Uterus (tissue), 4 donors: ENCODE data around the gene FBXO47. TPM values are rescaled to one million over a fixed set of nuclear protein-coding genes. Genes with fewer than 3 reads are reported as not detected.

ENCODE experiments used
- DNase-seq, 2 donors: peaks; one replicate each; pipeline ENCODE4 v3.0.0-alpha.2; 2019 to 2020
- H3K27ac ChIP-seq, 2 donors: fragments of 200-600 bp; sonication (generic); 1 replicate in 1 of 2; 2 replicates in 1 of 2; pipeline ENCODE4 v1.5.1; 2016 to 2018
- H3K27me3 ChIP-seq, 2 donors: fragments of 200-600 bp; sonication (generic); one replicate each; pipeline ENCODE4 v1.5.1; 2018 to 2019; ENCODE audit warnings: control low read depth in 1 of 2
- H3K36me3 ChIP-seq, 2 donors: fragments of 200-600 bp; sonication (generic); one replicate each; pipeline ENCODE4 v1.5.1; 2019; ENCODE audit warnings: control low read depth in 1 of 2
- H3K4me1 ChIP-seq, 2 donors: fragments of 200-600 bp; sonication (generic); one replicate each; pipeline ENCODE4 v1.5.1; 2018 to 2019; ENCODE audit warnings: control low read depth in 1 of 2
- H3K4me3 ChIP-seq, 2 donors: fragments of 200-600 bp; sonication (generic); 1 replicate in 1 of 2; 2 replicates in 1 of 2; pipeline ENCODE4 v1.5.1; 2018 to 2019; ENCODE audit warnings: mild to moderate bottlenecking in 1 of 2
- H3K9me3 ChIP-seq, 2 donors: fragments of 200-600 bp; sonication (generic); one replicate each; pipeline ENCODE4 v1.5.1; 2019; ENCODE audit warnings: control low read depth in 1 of 2
- POLR2A ChIP-seq, 2 donors: fragments of 450-650 bp; IDR thresholded peaks; one replicate each; pipeline ENCODE4 v1.6.1; 2016; ENCODE audit warnings: antibody characterized with exemption in 2 of 2, mild to moderate bottlenecking in 1 of 2, moderate library complexity in 1 of 2
- intact Hi-C: fragments of 100-400 bp; cut with DNase I; formaldehyde crosslinking; loops from one replicate; pipeline ENCODE4 v1.15.1; 2023; ENCODE audit warnings: low total_unique reads
- microRNA-seq: library from miRNA; unstranded; fragments of <30 nt; microRNA quantifications from one replicate; pipeline ENCODE4, GENCODE V29; 2016; ENCODE audit warnings: borderline microRNAs expressed, borderline replicate concordance
- small RNA-seq: library from RNA; depleted of rRNA; stranded (forward); fragments of <200 nt; gene quantifications from one replicate; pipeline ENCODE3, GENCODE V24; 2016
- total RNA-seq, 4 donors: library from RNA; depleted of rRNA in 3 of 4; stranded (reverse); fragments of >200 nt in 3 of 4; gene quantifications; one replicate each; pipeline versions ENCODE4 v1.1.0 to v1.2.4, GENCODE V29; 2014 to 2023
- TF ChIP-seq, protein P1 (sequence below), 4 experiments: fragments of 200-600 bp in 2 of 4; fragments of 450-650 bp in 2 of 4; sonication (generic) in 2 of 4; IDR thresholded peaks; one replicate each; pipeline ENCODE4 v1.5.1; 2016 to 2019; ENCODE audit warnings: antibody characterized with exemption in 4 of 4, mild to moderate bottlenecking in 2 of 4, moderate library complexity in 1 of 4
- donor health status: DM: yes; HTN: yes; CAD: no.

The FBXO47 gene
- total RNA-seq, 4 donors from 2014 or later: 0.14 TPM; not detected in 3

DNA sequence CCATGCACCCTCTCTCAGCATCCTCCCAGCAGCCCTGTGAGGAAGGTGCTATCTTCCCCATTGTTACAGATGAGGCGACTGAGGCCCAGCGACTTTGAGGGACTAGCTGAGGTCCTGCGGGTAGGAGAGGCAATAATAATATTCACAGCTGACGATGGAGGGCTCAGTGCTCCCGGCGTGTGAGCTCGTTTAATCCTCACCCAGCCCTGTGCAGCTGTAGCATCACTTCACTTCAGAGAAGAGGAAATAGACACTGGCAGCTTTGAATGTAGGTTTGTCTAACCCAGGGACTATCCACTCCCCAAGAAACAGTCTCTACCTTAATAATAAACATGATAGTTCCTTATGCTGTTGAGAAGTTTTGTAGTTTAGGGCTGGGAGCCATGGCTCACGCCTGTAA, 75.8 kb downstream of the FBXO47 start:
- no peaks in the 10 kb centered on the region for H3K27me3 ChIP-seq
- intact Hi-C loops: no loop called here
- H3K36me3 ChIP-seq: no peaks in the 10 kb centered on the region
- no peaks in the 10 kb centered on the region for H3K9me3 ChIP-seq
- no peak for TF ChIP-seq POLR2A (IDR thresholded peaks at IDR 0.05)
- TF ChIP-seq, protein P1, sequence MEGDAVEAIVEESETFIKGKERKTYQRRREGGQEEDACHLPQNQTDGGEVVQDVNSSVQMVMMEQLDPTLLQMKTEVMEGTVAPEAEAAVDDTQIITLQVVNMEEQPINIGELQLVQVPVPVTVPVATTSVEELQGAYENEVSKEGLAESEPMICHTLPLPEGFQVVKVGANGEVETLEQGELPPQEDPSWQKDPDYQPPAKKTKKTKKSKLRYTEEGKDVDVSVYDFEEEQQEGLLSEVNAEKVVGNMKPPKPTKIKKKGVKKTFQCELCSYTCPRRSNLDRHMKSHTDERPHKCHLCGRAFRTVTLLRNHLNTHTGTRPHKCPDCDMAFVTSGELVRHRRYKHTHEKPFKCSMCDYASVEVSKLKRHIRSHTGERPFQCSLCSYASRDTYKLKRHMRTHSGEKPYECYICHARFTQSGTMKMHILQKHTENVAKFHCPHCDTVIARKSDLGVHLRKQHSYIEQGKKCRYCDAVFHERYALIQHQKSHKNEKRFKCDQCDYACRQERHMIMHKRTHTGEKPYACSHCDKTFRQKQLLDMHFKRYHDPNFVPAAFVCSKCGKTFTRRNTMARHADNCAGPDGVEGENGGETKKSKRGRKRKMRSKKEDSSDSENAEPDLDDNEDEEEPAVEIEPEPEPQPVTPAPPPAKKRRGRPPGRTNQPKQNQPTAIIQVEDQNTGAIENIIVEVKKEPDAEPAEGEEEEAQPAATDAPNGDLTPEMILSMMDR (IDR thresholded peaks at IDR 0.05): no peak
- DNase-seq: no peak
- H3K4me3 ChIP-seq: no peak overlapping the region
- no peak overlapping the region for H3K27ac ChIP-seq
- peaks cover 5 to 17% of the 10 kb centered on the region in 2 donors for H3K4me1 ChIP-seq

DNA sequence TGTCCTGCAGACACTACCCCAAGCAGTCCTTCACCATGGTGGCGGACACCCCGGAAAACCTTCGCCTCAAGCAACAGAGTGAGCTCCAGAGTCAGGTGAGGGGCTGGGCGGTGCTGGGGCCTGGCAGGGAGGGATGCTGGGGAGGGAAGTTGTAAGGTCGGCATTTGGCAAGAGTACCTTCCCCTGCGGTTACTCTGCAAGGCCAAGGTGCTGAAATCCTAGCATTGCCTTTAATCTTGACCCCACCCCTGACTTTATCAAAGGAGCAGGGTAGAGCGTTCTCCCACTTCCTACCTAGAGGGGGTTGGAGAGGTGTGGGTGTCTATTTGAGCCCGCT, 76.8 kb downstream of the FBXO47 start:
- no peak for DNase-seq
- Histone ChIP-seq H3K27ac (no peak overlapping the region), H3K36me3 (no peaks in the 10 kb centered on the region), H3K27me3 (no peaks in the 10 kb centered on the region), H3K4me3 (no peak overlapping the region), H3K9me3 (no peaks in the 10 kb centered on the region), H3K4me1 (peaks cover 6 to 23% of the 10 kb centered on the region in 2 donors)
- TF ChIP-seq POLR2A (IDR thresholded peaks at IDR 0.05): no peak
- TF ChIP-seq, protein P1 (IDR thresholded peaks at IDR 0.05): no peak
- intact Hi-C loops: no loop called here

DNA sequence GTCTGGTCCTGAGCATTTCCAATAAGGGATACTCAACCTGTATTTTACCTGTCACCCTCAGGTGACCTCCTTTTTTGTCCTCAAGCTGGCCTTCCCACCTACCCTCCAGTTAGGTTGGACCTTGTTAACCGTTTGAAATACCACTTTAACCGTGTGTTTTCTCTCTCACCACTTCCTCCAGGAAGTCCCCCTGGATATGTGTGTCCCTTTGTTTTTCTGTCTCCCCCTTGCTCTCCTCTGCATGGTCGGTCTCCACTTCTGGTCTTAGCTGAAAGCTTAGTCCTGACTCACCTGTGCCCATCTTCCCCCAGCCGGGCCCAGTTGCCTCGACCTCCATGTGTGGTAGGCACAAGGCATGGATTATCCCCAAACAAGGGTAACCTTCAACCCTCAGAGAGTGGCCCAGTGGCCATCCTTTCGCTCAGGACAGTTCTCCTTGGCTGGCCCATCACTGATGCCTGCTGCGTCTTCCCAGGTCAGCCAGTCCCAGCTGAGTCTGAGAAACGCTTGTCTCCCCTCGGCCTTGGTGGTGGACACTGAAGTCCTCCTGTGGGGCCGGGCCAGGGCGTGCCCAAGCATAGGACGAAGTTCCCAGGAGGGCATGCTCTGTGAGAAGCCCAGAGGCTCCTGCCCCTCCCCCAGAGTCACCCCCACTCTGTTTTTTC, 77.3 kb downstream of the FBXO47 start:
- DNase-seq: no peak
- H3K36me3 ChIP-seq: no peaks in the 10 kb centered on the region
- TF ChIP-seq, protein P1 (IDR thresholded peaks at IDR 0.05): no peak
- intact Hi-C loops: no loop called here
- H3K27ac ChIP-seq: no peak overlapping the region
- H3K27me3 ChIP-seq: no peaks in the 10 kb centered on the region
- H3K4me1 ChIP-seq: peaks cover 6 to 28% of the 10 kb centered on the region in 2 donors
- no peak overlapping the region for H3K4me3 ChIP-seq
- H3K9me3 ChIP-seq: no peaks in the 10 kb centered on the region

DNA sequence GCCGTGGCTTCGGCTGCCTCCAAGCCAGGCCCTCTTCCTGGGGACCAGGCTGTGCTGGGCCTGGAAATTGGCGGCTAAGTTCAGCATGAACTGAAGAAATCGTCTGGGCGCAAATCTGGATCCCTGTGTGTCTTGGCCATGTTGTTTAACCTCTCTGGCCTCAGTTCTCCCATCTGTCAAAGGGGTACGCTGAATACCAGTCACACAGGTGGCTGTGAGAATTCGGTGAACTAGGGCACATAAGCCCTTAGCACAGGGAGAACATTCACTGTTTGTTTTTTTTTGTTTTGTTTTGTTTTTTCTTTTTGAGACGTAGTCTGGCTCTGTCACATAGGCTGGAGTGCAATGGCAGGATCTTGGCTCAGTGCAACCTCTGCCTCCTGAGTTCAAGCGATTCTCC, 78.4 kb downstream of the FBXO47 start:
- Histone ChIP-seq H3K4me1 (peaks cover 6 to 29% of the 10 kb centered on the region in 2 donors), H3K27me3 (no peaks in the 10 kb centered on the region), H3K4me3 (no peak overlapping the region), H3K27ac (no peak overlapping the region), H3K9me3 (no peaks in the 10 kb centered on the region), H3K36me3 (no peaks in the 10 kb centered on the region)
- intact Hi-C loops: no loop called here
- DNase-seq: no peak
- TF ChIP-seq, protein P1 (IDR thresholded peaks at IDR 0.05): no peak
- no peak for TF ChIP-seq POLR2A (IDR thresholded peaks at IDR 0.05)

GRCh38 chr17:38886643-38887010, 80.6 kb downstream of the FBXO47 start:
- intact Hi-C loops: no loop called here

More at GRCh38 chr17:38886643-38887010, 80.6 kb downstream of the FBXO47 start:
- H3K4me3 ChIP-seq: no peak overlapping the region
- H3K9me3 ChIP-seq: no peaks in the 10 kb centered on the region
- H3K27ac ChIP-seq: no peak overlapping the region
- TF ChIP-seq, protein P1 (IDR thresholded peaks at IDR 0.05): no peak
- no peak for TF ChIP-seq POLR2A (IDR thresholded peaks at IDR 0.05)
- H3K36me3 ChIP-seq: no peaks in the 10 kb centered on the region
- H3K27me3 ChIP-seq: no peaks in the 10 kb centered on the region
- peaks cover 13 to 25% of the 10 kb centered on the region in 2 donors for H3K4me1 ChIP-seq
- no peak for DNase-seq

Small RNA genes lying within 50 kb of the gene (microRNA-seq; reads per million reads assigned to microRNA genes)
- not detected for gene MIR6779

Small RNA genes lying within 50 kb of the gene (small RNA-seq; reads per million reads assigned to genes)
- not detected for gene MIR6779

Other genes starting within 250 kb of the FBXO47 start
- gene CISD3, start 237.1 kb downstream of the FBXO47 start, total RNA-seq: 10 to 100 TPM in 1 of 4 donors, 1 to 10 TPM in 2, under 1 TPM in 1; 0.26 to 22.0 (median 2.9) TPM
- gene PCGF2, start 219.1 kb downstream of the FBXO47 start, total RNA-seq: 10 to 100 TPM in 2 of 4 donors, 1 to 10 TPM in 2; 5.5 to 81.8 (median 16.2) TPM
- gene PSMB3, start 214.7 kb downstream of the FBXO47 start, total RNA-seq: 100 to 1,000 TPM in 2 of 4 donors, 10 to 100 TPM in 2; 91.6 to 285 (median 101) TPM
- gene PIP4K2B, start 167.8 kb downstream of the FBXO47 start, total RNA-seq: 10 to 100 TPM; 23.2 to 89.5 (median 42.3) TPM
- 10 to 100 TPM in 3 of 4 donors, 1 to 10 TPM in 1; 9.1 to 26.2 (median 18.1) TPM for gene CWC25, start 142.1 kb downstream of the FBXO47 start, total RNA-seq
- 1,000 to 10,000 TPM; 1,418 to 5,044 (median 2,630) TPM for gene RPL23, start 113.7 kb downstream of the FBXO47 start, total RNA-seq
- 100 to 1,000 TPM in 1 of 4 donors, 10 to 100 TPM in 3; 21.2 to 119 (median 58.2) TPM for gene LASP1, start 97.3 kb downstream of the FBXO47 start, total RNA-seq
- gene PLXDC1, start 184.2 kb upstream of the FBXO47 start, total RNA-seq: 10 to 100 TPM in 3 of 4 donors, 1 to 10 TPM in 1; 3.3 to 45.1 (median 21.5) TPM
- gene ARL5C, start 198.8 kb upstream of the FBXO47 start, total RNA-seq: not detected
- gene CACNB1, start 230.3 kb upstream of the FBXO47 start, total RNA-seq: 10 to 100 TPM in 2 of 4 donors, 1 to 10 TPM in 2; 5.6 to 23.3 (median 8.4) TPM
- 1,000 to 10,000 TPM; 1,469 to 5,936 (median 3,528) TPM for gene RPL19, start 232.9 kb upstream of the FBXO47 start, total RNA-seq